Neural cell (in vitro differentiated cells): ENCODE measurements around the gene GRIN2C.

ENCODE experiments used
- EP300 ChIP-seq: fragments of 450-650 bp; conservative IDR thresholded peaks from 2 replicates; pipeline ENCODE4 v1.6.1; 2014; ENCODE audit warnings: antibody characterized with exemption, mild to moderate bottlenecking, moderate library complexity; ENCODE audit not compliant: poor library complexity, severe bottlenecking
- EZH2 ChIP-seq: fragments of 200-600, 300-800 bp; shearing (Covaris generic), sonication (generic); IDR thresholded peaks from 2 replicates; pipeline ENCODE4 v1.6.1; 2014; ENCODE audit warnings: antibody characterized with exemption, low read length, borderline replicate concordance, mild to moderate bottlenecking; ENCODE audit not compliant: insufficient read depth, poor library complexity, severe bottlenecking
- MXI1 ChIP-seq: fragments of 450-650 bp; conservative IDR thresholded peaks from 2 replicates; pipeline ENCODE4 v1.6.1; 2014; ENCODE audit warnings: antibody characterized with exemption, mild to moderate bottlenecking; ENCODE audit not compliant: poor library complexity, severe bottlenecking
- POLR2AphosphoS5 ChIP-seq: IDR thresholded peaks from 2 replicates; pipeline ENCODE4 v1.6.1; 2012
- RAD21 ChIP-seq: fragments of 450-650 bp; conservative IDR thresholded peaks from 2 replicates; pipeline ENCODE4 v1.6.1; 2014; ENCODE audit warnings: antibody characterized with exemption, mild to moderate bottlenecking, moderate library complexity
- REST ChIP-seq: IDR thresholded peaks from 2 replicates; pipeline ENCODE4 v1.6.1; 2012; ENCODE audit warnings: borderline replicate concordance
- SMC3 ChIP-seq: fragments of 450-650 bp; conservative IDR thresholded peaks from 2 replicates; pipeline ENCODE4 v1.6.1; 2014; ENCODE audit warnings: antibody characterized with exemption, mild to moderate bottlenecking, moderate library complexity; ENCODE audit not compliant: poor library complexity
- TAF1 ChIP-seq: IDR thresholded peaks from 2 replicates; pipeline ENCODE4 v1.6.1; 2012; ENCODE audit warnings: low read depth
- TF ChIP-seq, protein P1 (sequence below): fragments of 450-650 bp; IDR thresholded peaks from 2 replicates; pipeline ENCODE4 v1.5.1; 2014; ENCODE audit warnings: antibody characterized with exemption, mild to moderate bottlenecking, moderate library complexity; ENCODE audit not compliant: poor library complexity, severe bottlenecking

DNA sequence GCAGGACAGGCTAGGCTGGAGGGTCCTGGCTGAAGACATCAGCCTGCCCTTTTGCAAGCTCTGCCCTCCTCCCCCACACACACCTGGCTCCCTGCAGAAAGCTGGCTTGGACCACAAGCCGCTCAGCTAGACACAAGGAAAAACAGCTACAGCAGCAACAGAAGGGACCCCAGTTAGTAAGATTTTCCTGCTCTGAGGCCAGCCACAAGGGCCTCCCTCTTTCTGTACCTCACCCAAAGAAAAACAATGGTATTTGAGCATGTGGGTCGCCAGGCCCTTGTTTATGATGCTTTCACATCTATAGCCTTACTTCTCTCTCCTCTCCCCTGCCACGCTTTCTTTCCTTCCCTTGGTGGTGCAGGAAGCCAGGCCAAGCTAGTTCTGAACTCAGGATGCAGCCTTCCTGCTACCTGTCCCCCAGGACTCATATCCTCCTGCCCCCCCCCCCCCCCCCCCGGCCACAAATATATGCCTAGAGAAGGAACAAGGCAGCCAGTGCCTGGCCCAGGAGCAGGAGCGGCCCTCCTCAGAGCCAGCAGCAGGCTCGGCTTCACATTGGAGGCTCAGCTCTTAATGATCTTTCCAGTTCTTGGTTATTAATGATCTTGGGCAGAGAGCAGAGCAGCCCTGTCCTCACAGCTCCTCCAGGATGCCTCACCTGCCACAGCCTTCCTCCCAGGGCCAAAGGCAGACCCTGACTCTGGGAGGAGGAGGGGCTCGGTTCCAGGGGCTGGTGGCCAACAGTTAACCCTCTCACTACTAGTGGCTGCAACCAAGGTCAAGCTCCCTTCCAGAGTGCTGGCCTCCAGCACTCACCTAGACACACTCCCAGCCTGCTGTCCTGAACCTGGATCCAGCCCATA lies 19.5 kb downstream of the GRIN2C start:
- TF ChIP-seq, protein P1, sequence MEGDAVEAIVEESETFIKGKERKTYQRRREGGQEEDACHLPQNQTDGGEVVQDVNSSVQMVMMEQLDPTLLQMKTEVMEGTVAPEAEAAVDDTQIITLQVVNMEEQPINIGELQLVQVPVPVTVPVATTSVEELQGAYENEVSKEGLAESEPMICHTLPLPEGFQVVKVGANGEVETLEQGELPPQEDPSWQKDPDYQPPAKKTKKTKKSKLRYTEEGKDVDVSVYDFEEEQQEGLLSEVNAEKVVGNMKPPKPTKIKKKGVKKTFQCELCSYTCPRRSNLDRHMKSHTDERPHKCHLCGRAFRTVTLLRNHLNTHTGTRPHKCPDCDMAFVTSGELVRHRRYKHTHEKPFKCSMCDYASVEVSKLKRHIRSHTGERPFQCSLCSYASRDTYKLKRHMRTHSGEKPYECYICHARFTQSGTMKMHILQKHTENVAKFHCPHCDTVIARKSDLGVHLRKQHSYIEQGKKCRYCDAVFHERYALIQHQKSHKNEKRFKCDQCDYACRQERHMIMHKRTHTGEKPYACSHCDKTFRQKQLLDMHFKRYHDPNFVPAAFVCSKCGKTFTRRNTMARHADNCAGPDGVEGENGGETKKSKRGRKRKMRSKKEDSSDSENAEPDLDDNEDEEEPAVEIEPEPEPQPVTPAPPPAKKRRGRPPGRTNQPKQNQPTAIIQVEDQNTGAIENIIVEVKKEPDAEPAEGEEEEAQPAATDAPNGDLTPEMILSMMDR, result no peak
- TF ChIP-seq SMC3 (no peak), TAF1 (no peak), REST (no peak), EZH2 (no peak), EP300 (no peak), POLR2AphosphoS5 (no peak), RAD21 (no peak), MXI1 (no peak)
